ENCODE measurements around the gene NCOR1.
"Not testable (repeated sequence)": the region's sequence is repeated elsewhere in the genome, so short reads cannot be mapped to it uniquely, and the experiment has no call there.

Gene NCOR1

GRCh38 chr17:16214190-16215001 is 938 bp downstream of the NCOR1 start:
- DNase-seq, result no peak

- DNase-seq, result no peak
These were observed 2.5 kb downstream of the NCOR1 start for GRCh38 chr17:16212793-16213192.

GRCh38 chr17:16211590-16211989 is 3.7 kb downstream of the NCOR1 start:
- no peak for DNase-seq

- not testable (repeated sequence) for DNase-seq
These were observed 10.6 kb downstream of the NCOR1 start for GRCh38 chr17:16204763-16205162.

- DNase-seq, result not testable (repeated sequence)
These were observed 12.5 kb downstream of the NCOR1 start for GRCh38 chr17:16202554-16203500.

GRCh38 chr17:16201693-16202131 is 13.6 kb downstream of the NCOR1 start:
- DNase-seq, result not testable (repeated sequence)

- DNase-seq, result no peak
These were observed 16.2 kb downstream of the NCOR1 start for GRCh38 chr17:16199093-16199492.

GRCh38 chr17:16197276-16197675 is 18.1 kb downstream of the NCOR1 start:
- no peak for DNase-seq

GRCh38 chr17:16194307-16194835 is 21.0 kb downstream of the NCOR1 start:
- not testable (repeated sequence) for DNase-seq

GRCh38 chr17:16191604-16192003 is 23.7 kb downstream of the NCOR1 start:
- DNase-seq, result no peak

- no peak for DNase-seq
These were observed 24.5 kb downstream of the NCOR1 start for GRCh38 chr17:16190703-16191360.

- DNase-seq, result no peak
These were observed 25.5 kb downstream of the NCOR1 start for GRCh38 chr17:16189791-16190348.

- DNase-seq, result no peak
These were observed 27.7 kb downstream of the NCOR1 start for GRCh38 chr17:16187642-16188041.

- no peak for DNase-seq
These were observed 33.8 kb downstream of the NCOR1 start for GRCh38 chr17:16181581-16181980.

- no peak for DNase-seq
These were observed 36.5 kb downstream of the NCOR1 start for GRCh38 chr17:16178836-16179235.

GRCh38 chr17:16171613-16172012 is 43.7 kb downstream of the NCOR1 start:
- no peak for DNase-seq

- DNase-seq, result not testable (repeated sequence)
These were observed 48.6 kb downstream of the NCOR1 start for GRCh38 chr17:16166766-16167165.

- no peak for DNase-seq
These were observed 56.6 kb downstream of the NCOR1 start for GRCh38 chr17:16158714-16159113.

GRCh38 chr17:16155536-16155935 is 59.8 kb downstream of the NCOR1 start:
- no peak for DNase-seq

GRCh38 chr17:16152326-16152725 is 63.0 kb downstream of the NCOR1 start:
- DNase-seq, result not testable (repeated sequence)

GRCh38 chr17:16150251-16150856 is 65.0 kb downstream of the NCOR1 start:
- no peak for DNase-seq

GRCh38 chr17:16148596-16148995 is 66.7 kb downstream of the NCOR1 start:
- DNase-seq, result no peak

All from left hindlimb (tissue), 1 donor.